HG02759 (cell line): Measurements from ENCODE around the gene MS4A4A.
"Not testable (repeated sequence)": the region's sequence is repeated elsewhere in the genome, so short reads cannot be mapped to it uniquely, and the experiment has no call there.

Experiments used
- ATAC-seq: cut with Tn5 transposase; IDR thresholded peaks from one replicate; pipeline ENCODE4 v1.9.1; 2021; ENCODE audit warnings: mild to moderate bottlenecking, moderate library complexity; ENCODE audit not compliant: unreplicated experiment

Gene MS4A4A

GRCh38 chr11:60301884-60302283 is 21.4 kb downstream of the MS4A4A start:
- not testable (repeated sequence) for ATAC-seq

- no peak for ATAC-seq
Observed at GRCh38 chr11:60303661-60304060, 23.2 kb downstream of the MS4A4A start.

- no peak for ATAC-seq
Observed at GRCh38 chr11:60305906-60306619, 25.6 kb downstream of the MS4A4A start.

- no peak for ATAC-seq
Observed at GRCh38 chr11:60307507-60308195, 27.2 kb downstream of the MS4A4A start.

- ATAC-seq, result peak; percentile 76
Observed at GRCh38 chr11:60310407-60310998, 30.0 kb downstream of the MS4A4A start.

- no peak for ATAC-seq
Observed at GRCh38 chr11:60314635-60315321, 34.3 kb downstream of the MS4A4A start.

- ATAC-seq, result no peak
Observed at GRCh38 chr11:60315871-60316270, 35.4 kb downstream of the MS4A4A start.

GRCh38 chr11:60316317-60316716 is 35.9 kb downstream of the MS4A4A start:
- no peak for ATAC-seq

- ATAC-seq, result no peak
Observed at GRCh38 chr11:60318726-60319125, 38.3 kb downstream of the MS4A4A start.

GRCh38 chr11:60321051-60321450 is 40.6 kb downstream of the MS4A4A start:
- ATAC-seq, result no peak

GRCh38 chr11:60326955-60327354 is 46.5 kb downstream of the MS4A4A start, which contains the start of gene MS4A6E:
MS4A6E (plus strand) TSS chr11:60327255; CDS start chr11:60334896, 7,641 bp downstream.
- no peak for ATAC-seq

- no peak for ATAC-seq
Observed at GRCh38 chr11:60328460-60328859, 48.0 kb downstream of the MS4A4A start.

GRCh38 chr11:60332846-60333245 is 52.4 kb downstream of the MS4A4A start:
- ATAC-seq, result no peak

- peak; percentile 51 for ATAC-seq
Observed at GRCh38 chr11:60334005-60334620, 53.6 kb downstream of the MS4A4A start.

GRCh38 chr11:60336767-60337391 is 56.4 kb downstream of the MS4A4A start:
- ATAC-seq, result no peak

- no peak for ATAC-seq
Observed at GRCh38 chr11:60338053-60338452, 57.6 kb downstream of the MS4A4A start.

- ATAC-seq, result no peak
Observed at GRCh38 chr11:60339356-60339755, 58.9 kb downstream of the MS4A4A start.

- ATAC-seq, result no peak
Observed at GRCh38 chr11:60343094-60343704, 62.7 kb downstream of the MS4A4A start.

- no peak for ATAC-seq
Observed at GRCh38 chr11:60344146-60344545, 63.7 kb downstream of the MS4A4A start.

GRCh38 chr11:60345489-60345888 is 65.0 kb downstream of the MS4A4A start:
- ATAC-seq, result no peak
